GM19099 (cell line): ENCODE measurements around the gene ATF7.

Source experiments
- POLR2A ChIP-seq: IDR thresholded peaks from 3 replicates; pipeline ENCODE4 v1.6.1; 2011; ENCODE audit warnings: low read depth; ENCODE audit not compliant: insufficient read length; ENCODE audit errors: extremely low read depth

ATF7 gene

DNA sequence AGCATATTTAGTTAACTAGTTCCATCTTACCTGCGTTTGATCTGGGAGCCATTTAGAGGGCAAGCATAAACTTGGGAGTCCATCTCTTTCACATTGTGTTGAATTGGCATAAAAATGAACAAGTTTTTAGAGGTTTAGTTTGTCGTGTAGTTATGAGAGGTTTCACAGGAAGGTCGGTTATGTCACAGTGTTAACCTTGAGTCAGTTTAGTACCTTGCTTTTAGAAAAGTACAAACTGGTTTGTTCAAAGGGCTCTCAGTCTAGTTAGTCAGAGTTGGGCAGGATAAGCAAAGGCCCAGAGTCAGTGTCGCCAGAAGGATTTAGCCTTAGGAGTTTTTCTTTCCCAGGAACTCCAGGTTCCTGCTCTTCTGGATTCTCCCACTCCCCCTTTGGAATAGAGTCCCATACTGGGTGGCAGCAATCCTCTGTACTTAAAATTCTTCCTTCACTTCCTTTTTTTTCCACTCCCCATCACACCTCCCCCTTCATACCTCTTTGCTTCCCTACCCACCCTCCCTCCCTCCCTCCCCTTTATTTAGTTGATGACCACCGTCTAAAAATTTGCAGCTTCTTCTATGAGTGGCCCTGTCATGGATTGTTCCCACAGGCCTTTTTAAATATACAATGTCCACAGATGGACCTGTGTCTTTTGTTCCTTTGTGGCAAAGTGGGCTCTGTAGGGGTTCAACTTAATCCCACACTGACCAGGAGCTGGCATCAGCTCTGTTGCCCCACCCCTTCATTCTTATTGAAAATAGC lies 162.2 kb downstream of the ATF7 start:
- no peak for TF ChIP-seq POLR2A

DNA sequence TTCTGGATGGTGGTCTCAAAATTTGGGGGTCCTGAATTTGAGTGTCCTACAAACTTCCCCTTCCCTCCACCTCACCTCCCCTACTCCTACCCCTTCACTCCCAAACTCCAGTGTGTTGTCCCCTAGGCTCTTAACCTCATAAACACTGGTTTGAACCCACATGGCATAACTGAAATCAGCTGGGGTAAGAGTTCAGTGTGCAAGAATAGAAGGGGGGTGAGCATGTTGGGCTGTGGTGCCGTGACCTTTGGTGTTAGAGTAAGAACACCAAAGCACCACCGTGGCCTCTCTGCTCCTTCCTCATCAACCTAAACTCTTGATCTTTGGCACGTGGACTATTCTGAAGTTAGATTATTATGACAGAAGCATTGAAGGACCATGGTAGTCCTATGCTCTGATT lies 163.2 kb downstream of the ATF7 start:
- TF ChIP-seq POLR2A = no peak

DNA sequence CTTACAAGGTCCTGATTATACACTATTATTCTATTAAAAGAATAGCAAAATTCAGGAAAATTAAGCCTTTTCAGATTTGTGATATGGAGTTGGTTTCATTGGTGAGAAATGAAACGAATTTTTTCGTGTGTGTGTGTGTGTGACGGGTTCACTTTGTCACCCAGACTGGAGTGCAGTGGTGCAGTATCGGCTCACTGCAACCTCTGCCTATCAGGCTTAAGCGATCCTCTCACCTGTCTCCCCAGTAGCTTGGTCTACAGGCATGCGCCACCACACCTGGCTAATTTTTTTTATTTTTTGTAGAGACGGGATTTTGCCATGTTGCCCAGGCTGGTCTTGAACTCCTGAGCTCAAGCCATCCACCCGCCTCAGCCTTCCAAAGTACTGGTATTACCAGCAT lies 164.6 kb downstream of the ATF7 start:
- TF ChIP-seq POLR2A = no peak

DNA sequence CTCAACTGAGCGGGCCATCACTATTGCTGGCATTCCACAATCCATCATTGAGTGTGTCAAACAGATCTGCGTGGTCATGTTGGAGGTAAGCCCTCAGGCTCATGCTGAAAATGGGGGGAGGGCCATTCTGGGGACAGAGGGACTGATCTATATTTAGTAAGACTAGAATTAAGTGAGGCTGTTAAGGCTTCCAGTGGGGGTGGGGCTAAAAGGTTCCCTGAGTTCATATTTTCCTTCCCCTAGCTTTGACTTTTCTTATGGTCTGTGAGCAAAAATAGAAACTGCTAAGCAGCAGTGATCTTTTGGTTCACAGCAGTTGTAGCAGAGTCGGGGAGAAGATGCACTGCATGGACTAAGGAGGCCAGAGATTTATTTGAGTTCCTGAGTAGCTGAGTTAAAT lies 165.1 kb downstream of the ATF7 start:
- TF ChIP-seq POLR2A = no peak

DNA sequence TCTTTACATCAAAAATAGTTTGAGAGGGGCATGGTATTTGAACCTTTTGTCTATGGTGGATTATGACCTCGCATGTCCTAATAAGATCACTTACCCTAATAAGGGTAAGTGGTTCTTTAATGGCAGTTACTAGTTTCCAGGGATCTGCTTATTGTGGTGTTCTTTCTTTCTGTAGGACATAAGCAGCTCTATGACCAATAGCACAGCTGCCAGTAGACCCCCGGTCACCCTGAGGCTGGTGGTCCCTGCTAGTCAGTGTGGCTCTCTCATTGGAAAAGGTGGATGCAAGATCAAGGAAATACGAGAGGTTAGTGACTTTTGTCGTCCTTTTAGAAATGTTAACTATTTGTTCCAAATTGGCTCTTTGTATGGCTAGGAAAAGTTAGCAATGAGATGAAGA lies 167.1 kb downstream of the ATF7 start:
- TF ChIP-seq POLR2A = no peak
